GM12801 (cell line): ENCODE results near the gene ZNF576.

Source experiments
- TF ChIP-seq, protein P1 (sequence below): IDR thresholded peaks from one replicate; pipeline ENCODE4 v1.5.1; 2011; ENCODE audit warnings: control low read depth; ENCODE audit not compliant: insufficient read length; ENCODE audit errors: extremely low read depth

The ZNF576 gene

DNA sequence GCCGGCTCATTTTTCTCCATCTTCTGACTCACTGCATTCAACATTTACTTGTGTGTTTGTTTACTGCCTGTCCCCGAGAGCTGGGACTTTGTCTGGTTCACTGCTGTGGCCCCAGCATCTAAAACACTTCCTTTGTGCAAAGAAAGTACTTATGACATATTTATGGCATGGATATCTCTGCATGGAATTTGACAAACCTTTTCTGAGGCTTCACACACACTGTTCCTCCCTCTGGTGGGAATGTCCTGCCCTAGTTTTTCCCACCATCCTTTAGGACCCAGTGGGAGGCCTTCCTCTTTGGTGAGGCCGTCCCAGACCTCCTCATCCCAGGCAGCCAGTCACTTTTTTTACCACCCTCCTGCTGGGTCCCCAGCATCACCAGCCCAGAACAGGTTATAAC, 14.1 kb downstream of the ZNF576 start:
- TF ChIP-seq, protein P1, sequence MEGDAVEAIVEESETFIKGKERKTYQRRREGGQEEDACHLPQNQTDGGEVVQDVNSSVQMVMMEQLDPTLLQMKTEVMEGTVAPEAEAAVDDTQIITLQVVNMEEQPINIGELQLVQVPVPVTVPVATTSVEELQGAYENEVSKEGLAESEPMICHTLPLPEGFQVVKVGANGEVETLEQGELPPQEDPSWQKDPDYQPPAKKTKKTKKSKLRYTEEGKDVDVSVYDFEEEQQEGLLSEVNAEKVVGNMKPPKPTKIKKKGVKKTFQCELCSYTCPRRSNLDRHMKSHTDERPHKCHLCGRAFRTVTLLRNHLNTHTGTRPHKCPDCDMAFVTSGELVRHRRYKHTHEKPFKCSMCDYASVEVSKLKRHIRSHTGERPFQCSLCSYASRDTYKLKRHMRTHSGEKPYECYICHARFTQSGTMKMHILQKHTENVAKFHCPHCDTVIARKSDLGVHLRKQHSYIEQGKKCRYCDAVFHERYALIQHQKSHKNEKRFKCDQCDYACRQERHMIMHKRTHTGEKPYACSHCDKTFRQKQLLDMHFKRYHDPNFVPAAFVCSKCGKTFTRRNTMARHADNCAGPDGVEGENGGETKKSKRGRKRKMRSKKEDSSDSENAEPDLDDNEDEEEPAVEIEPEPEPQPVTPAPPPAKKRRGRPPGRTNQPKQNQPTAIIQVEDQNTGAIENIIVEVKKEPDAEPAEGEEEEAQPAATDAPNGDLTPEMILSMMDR: no peak

DNA sequence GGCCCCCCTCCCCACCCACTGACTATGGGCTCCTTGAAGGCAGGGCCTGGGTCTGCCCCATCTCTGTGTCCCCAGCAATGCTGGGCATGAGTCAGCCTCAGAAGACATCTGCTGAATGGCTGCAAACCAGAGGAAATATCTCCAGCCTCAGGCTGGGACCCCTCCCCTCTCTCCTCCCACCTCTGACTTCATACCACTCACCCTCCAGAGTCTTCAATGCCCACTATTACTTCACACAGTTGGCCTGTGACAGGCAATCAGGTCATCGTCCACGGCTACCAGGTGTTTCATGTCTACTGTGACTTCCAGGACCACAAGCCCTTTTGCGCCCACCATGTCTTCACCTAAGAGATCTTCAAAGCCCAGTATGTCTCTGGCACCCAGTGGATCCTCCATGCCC, 15.4 kb downstream of the ZNF576 start, which contains the start of gene SRRM5:
SRRM5 (plus strand) TSS at position 301 of the 400 bp plus-strand sequence; CDS start at position 335, 34 bp downstream.
- TF ChIP-seq, protein P1: no peak

DNA sequence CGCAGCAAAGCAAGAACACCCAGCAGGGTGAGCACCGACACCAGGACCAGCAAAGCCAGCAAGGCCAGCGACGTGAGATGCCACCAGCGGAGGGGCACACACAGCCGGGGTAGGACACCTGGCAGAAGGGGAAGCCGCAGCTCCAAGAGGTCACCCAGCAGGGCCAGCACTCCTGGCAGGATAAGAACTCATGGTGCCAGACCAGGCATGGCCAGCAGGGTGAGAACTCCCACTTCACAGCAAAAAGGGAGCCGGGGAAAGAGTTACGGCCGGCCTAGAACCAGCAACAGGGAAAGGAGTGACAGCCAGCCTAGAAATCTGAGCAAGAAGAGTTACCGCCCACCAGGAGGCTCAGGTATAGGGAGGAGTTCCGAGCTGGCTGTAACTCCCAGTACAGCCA, 16.0 kb downstream of the ZNF576 start:
- TF ChIP-seq, protein P1: no peak

DNA sequence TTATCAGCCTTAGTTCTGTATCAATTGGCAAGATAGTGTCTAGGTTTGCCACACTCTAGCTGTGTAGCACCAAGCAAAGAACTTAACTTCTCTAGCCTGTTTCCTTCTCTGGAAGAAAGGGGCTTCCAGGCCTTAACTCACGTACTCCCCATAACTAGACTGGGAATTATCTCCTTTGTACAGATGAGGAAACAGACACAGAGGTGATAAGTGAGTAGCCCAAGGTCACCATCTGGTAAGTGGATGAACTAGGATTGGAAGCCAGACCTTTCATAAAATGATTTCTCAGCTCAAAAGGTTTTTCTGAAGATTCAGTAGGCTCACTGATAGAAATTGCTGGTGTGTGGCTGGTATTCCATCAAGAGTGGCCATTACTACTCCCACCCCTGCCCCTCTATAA, 19.9 kb downstream of the ZNF576 start:
- TF ChIP-seq, protein P1: no peak

DNA sequence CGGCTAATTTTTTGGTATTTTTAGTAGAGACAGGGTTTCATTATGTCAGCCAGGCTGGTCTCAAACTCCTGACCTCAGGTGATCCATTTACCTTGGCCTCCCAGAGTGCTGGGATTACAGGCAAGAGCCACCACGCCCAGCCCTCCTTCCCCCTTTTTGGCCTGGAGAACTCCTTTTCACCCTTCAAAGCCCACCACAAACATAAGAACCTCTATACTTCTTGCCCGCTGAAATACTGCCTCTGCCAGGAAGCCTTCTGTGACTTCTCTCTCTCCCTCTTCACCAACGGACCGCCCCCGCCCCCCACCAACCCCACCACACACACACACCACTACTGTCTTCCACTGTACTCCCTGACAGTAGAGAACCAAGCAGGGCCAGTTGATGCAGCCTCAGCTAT, 20.6 kb downstream of the ZNF576 start:
- TF ChIP-seq, protein P1: no peak

DNA sequence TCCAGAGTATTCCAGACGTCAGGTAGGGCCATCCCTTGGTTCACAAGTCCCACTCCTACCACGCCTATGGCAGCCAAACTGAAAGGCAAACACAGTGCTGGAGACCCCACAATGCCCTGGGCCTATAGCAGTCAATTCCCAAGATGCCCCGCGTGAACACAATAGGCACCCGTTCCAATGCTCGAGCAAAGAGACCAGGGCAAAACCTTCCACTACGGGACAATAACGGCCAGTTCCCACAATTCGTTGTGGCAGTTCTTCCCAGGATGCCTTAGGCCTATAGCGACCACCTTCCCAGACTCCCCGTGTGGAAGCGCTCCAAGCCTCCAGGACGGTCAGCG, 22.5 kb downstream of the ZNF576 start:
- TF ChIP-seq, protein P1: no peak

DNA sequence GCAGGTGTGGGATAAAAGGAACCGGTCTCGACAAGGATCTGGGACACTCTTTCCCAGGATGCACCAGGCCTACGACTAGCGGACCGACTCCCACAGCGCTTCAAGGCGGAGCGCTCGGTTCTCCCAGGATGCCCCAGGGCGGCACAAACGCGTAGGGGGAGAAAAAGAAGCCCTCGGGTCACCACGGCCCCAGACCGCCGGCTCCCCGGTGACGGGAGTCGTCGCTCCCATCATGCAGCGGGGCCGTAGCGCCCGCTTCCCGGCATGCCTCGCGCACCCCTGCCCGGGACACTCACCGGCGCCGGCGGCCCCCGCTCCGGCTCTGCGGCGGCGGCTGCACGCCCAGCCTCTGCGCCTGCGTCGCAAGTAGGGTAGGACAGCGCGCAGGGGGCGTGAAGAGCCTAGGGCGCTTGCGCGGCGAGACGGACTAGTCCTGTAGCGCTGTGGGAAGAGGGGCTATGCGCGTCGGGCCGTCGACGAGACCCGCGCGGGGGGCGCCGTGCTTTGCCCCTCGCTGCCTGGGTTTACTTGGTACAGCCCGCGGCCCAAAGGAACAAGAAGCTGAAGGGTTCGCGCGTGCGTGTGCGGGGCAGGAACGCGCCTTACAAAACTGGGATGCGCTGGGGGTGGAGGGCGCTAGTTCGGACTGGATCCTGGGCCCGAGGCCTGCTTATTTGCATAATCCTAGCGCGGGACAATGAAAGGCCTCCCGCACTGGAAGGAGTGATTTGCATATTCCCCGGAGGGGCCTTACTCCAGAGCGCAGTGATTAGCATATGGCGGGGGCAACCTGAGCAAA, 23.1 kb downstream of the ZNF576 start, which contains the start of gene ZNF428:
ZNF428 (minus strand) TSS at position 368 of the 799 bp plus-strand sequence. CDS start 5,325 bp downstream, outside the sequence.
- TF ChIP-seq, protein P1: no peak
